Measurements from ENCODE around the gene DHPS.
"Not testable (repeated sequence)": the region's sequence is repeated elsewhere in the genome, so short reads cannot be mapped to it uniquely, and the experiment has no call there.

Gene DHPS

DNA sequence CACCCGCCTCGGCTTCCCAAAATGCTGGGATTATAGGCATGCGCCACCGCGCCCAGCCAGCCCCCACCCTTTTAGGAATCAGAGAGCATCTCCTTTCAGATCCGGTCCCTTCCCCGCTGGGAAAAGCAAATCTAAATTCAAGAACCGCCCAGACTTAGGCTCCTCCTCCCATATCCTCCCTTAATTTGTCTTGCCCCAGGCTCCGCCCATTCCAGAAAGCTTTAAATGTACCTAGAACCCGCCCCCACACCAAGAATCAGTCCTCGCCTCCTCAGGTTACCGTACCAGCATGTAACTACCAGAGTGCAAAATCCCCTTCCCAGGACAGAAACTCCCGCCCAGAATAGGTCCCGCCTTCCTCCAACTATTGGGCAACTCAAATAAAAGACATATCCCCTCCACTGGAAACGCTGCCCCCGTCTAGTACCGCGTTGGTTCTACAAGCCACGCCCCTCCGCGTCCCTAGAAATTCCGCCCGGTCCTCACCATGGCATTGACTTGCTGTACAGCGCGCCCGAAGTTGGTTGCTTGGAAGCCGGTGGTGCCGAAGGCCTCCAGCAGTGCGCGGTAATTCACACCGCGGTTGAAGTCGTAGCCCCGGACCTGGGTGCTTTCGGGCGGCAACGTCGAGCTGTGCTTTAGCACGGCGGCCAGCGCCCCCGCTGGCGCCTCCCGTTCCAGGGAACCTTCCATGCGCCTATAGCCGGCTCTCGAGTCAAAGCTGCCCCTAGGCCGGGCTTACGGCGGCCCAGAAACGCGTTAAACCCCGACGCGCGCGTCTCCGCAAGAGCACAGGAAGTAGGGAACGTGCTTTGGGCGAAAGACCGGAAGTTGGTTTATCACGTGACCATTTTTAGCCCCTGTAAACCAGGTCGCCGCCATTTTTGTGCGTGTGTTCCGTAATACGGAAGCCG lies at the start of gene DHPS:
Gene DHPS (minus strand): TSS at position 807 of the 914 bp plus-strand sequence. CDS start 114 bp downstream, at position 693.
- peak; percentile 95 for DNase-seq (ENCODE audit: low spot score)

DNA sequence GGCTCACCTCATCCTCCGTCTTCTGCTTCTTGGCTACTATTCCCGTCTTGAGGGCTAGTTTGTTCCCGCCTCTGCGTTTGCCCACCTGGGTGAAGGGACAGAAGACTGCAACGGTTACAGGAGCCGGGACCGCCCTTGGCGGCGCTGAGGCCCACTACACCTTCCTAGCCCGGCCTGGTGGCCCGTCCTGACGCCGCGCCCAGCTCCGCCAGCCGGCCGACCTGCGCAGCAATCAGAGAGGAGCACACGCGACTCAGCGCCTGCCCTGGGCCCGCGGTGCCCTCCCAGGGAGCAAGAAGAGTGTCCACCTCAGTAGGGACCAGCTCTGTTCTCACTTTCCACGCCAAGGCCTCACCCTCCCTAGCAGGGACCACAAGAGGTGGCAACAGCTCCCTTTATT lies 49.7 kb upstream of the DHPS start:
- no peak for DNase-seq (ENCODE audit: low spot score)

- DNase-seq (ENCODE audit: low spot score), result no peak
Observed at GRCh38 chr19:12730064-12730463, 48.4 kb upstream of the DHPS start.

DNA sequence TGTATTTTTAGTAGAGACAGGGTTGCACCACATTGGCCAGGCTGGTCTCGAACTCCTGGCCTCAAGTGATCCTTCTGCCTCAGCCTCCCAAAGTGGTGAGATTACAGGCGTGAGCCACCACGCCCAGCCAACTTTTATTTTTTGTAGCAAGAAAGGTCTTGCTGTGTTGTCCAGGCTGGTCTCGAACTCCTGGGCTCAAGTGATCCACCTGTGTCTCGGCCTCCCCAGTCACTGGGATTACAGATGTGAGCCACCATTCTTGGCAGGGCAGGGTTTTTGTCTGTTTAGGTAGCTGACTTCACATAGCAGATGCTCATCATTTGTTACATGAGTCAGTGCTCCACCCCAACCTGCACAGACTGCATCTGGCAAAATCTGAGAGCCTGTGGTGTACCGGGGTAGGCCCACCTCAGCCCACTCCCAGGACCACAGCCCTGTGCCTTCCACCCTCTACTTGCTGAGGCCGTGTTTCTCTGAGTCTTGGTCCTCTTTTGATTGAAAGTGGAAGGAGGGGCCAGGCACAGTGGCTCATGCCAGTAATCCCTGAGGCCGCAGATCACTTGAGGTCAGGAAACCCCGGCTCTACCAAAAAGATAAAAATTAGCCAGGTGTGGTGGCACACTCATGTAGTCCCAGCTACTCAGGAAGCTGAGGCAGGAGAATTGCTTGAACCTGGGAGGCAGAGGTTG lies 46.2 kb upstream of the DHPS start:
- DNase-seq (ENCODE audit: low spot score), result no peak

DNA sequence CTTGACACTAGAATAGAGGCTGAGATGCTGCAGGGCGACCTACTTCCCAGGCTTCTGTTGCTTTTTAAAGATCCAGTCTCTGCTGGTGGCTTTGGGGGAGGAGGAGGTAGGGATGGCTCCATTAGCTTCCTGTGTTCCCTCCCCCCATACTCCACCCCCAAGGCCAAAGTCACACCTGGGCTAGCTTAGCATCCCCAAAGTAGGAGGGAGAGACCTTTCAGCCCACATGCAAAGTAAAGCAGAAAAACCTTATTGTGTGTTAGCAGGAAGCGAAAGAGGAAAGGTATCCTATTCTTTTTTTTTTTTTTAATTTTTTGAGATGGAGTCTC lies 45.3 kb upstream of the DHPS start:
- DNase-seq (ENCODE audit: low spot score), result no peak

DNA sequence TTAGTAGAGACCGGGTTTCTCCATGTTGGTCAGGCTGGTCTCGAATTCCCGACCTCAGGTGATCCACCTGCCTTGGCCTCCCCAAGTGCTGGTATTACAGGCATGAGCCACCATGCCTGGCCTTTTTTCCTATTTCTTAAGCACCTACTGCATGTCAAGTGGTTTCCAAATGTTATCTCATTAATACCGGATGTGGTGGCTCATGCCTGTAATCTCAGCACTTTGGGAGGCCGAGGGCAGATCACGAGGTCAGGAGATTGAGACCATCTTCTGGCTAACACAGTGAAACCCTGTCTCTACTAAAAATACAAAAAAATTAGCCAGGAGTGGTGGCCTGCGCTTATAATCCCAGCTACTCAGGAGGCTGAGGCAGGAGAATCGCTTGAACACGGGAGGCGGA lies 43.9 kb upstream of the DHPS start:
- DNase-seq (ENCODE audit: low spot score), result not testable (repeated sequence)

GRCh38 chr19:12723641-12724426 lies 42.2 kb upstream of the DHPS start, which contains the start of gene TNPO2:
Gene TNPO2, minus strand, starts transcription at chr19:12723932. Its CDS starts 2,955 bp downstream, at chr19:12720977.
- DNase-seq (ENCODE audit: low spot score), result peak; percentile 88

DNA sequence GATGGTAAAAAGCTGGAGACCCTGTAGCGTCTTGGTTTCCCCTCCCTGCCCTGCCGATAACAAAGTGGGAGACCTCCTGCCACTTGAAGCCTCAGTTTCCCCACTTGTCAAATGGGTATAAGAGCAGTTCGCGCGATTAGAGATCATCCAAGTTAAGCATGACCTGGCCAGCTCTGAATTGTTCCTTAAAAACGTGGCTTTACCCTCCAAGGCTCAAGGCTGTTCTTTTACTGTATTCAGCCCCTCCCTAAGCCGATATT lies 41.6 kb upstream of the DHPS start:
- DNase-seq (ENCODE audit: low spot score), result no peak

GRCh38 chr19:12722566-12723380 lies 41.1 kb upstream of the DHPS start:
- peak; percentile 100 for DNase-seq (ENCODE audit: low spot score)

DNA sequence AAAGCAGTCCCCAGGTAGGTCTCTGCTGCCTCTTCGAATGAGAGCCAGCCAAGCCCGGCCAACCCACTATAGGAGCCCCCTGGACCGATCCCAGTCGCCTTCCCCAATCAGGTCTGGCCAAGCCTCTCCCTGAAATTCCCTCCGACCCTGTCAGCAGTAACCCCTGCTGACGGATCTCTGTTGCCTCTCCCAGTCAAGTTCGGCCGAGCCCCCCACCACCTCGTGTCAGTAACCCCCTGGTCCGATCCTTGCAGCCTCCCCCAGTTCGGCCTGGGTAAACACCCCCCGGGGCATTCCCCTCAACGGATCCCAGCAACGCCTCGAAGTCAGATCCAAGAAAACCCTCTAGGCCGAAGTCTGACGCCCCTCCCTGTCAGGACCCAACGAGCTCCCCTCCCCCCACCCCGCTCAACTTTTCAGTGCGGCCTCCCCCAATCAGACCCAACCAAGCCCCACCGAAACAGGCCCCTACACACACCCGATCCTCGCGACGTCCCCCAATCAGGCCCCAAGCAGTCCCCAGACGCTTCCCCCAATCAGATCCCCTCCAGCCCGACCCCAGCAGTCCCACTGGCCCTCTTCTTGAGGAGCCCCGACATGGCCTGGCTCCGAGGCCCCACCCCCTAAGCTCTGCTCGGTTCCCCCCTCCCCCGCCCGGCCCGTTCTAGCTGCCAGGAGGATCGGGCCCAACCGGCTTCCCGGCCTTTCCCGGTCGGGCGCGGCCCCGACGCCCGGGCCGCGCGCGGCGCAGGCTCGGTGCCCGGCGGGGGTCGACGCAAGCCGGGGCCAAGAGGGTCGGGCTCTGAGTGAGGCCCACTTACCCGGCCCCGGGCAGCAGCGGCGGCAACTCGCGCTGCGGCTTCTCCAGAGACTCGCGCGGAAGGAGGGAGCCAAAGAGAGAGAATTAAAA lies 40.2 kb upstream of the DHPS start:
- peak; percentile 83 for DNase-seq (ENCODE audit: low spot score)

DNA sequence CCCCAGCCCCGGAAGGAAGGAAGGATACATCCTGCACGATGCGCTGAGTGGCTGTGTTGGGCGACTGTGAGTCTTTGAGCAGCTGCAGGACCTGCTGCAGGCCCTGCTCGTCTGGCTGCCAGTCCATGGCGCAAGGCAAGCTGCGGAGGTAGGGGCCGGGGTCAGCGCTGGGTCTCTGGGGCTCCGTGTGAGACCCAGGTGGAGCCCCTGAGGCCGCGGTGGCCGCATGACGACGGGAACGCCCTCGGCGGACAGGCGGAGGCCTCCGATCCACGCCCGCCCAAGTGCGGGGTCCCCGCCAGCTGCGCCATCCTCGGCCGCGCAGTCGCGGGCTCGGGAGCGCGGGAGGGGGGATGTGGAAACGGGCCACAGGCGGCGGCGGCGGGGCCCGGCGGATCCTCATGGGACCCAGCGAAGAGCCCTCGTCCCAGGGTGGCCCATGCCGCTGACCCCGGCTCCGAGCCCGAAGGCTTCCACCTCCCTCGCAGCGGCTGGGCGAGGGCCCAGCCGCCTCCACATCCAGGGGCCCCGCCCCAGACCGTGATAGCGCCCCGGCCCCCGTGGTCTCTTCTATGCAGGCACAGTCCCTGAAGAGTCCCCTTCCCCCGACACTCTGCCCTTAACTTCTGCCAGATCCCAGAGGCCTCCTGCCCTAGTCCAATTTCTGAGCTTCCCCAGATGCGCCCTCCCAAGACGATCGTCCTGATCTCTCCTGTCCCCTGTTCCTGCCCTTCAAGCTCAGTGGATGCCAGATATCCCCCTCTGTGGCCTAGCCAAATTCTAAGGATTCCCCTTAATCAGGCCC lies 39.4 kb upstream of the DHPS start:
- no peak for DNase-seq (ENCODE audit: low spot score)

GRCh38 chr19:12720296-12720695 lies 38.6 kb upstream of the DHPS start:
- DNase-seq (ENCODE audit: low spot score), result no peak

DNA sequence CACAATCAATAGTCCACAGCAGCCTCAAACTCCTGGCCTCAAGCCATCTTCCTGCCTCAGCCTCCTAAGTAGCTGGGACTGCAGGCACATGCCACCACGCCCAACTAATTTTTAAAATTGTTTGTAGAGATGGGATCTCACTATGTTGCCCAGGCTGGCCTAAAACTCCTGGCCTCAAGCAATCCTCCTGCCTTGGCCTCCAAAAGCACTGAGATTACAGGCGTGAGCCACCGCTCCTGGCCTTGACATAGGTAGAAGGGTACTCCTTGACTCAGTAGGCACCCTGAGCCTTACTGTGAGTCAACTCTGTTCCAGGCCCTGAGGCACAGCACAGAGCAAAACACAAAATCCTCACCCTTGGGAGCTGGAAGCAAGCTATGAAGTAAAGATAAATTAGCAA lies 34.2 kb upstream of the DHPS start:
- DNase-seq (ENCODE audit: low spot score), result no peak

DNA sequence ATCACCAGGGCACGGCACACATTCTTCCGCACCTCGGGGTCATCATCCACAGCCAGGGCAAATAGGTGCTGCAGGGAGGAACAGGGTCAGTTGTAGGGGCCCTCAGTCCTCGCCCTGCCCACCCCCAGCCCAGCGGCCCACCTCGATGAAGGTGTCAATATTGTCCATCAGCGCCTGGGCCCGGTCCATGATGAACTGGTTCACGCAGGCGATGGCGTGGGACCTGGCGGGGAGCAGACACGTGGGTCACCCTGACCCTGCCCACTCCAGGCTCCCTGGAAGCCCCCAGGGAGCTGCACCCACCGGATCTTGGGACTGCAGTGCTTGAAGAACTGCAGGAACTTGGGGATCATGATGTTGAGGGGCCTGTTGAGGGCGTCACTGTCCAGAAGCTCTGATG lies 33.4 kb upstream of the DHPS start:
- no peak for DNase-seq (ENCODE audit: low spot score)

DNA sequence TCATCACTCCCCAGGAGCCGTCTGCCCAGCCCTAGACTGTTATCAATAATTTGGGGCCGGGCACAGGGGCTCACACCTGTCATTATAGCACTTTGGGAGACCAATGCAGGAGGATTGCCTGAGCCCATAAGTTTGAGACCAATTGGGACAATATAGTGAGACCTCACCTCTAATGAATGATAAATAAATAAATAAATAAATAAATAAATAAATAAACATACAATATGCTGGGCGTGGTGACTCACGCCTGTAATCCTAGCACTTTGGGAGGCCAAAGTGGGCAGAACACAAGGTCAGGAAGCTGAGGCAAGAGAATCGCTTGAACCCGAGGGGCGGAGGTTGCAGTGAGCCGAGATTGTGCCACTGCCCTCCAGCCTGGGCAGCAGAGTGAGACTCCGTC lies 31.6 kb upstream of the DHPS start:
- DNase-seq (ENCODE audit: low spot score), result not testable (repeated sequence)

GRCh38 chr19:12712077-12712476 lies 30.4 kb upstream of the DHPS start:
- not testable (repeated sequence) for DNase-seq (ENCODE audit: low spot score)

DNA sequence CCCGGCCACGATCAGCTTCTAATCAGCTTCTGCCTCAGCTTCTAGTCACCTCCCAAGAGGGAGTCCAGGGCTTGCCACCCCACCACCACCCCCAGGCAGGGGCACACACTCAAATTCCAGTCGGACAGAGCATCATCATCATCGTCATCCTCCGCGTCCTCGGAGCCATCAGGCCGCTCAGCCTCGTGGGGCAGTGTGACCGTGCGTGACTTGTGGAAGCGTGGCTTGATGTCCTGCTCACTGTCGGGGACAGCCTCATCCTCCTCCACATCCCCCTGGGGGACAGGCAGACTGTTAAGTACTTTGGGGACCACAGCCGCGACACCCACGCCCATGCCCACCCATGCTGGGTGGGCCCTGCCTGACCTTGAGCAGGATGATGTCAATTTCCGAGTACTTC lies 29.5 kb upstream of the DHPS start:
- no peak for DNase-seq (ENCODE audit: low spot score)

DNA sequence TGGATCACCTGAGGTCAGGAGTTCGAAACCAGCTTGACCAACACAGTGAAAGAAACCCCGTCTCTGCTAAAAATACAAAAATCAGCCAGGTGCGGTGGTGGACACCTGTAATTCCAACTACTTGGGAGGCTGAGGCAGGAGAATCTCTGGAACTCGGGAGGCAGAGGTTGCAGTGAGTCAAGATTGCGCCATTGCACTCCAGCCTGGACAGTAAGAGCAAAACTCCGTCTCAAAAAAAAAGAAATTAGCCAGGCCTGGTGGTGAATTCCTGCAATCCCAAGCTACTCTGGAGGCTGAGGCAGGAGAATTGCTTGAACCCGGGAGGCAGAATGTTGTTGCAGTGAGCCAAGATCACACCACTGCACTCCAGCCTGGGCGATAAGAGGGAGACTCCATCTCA lies 27.0 kb upstream of the DHPS start:
- DNase-seq (ENCODE audit: low spot score), result no peak

DNA sequence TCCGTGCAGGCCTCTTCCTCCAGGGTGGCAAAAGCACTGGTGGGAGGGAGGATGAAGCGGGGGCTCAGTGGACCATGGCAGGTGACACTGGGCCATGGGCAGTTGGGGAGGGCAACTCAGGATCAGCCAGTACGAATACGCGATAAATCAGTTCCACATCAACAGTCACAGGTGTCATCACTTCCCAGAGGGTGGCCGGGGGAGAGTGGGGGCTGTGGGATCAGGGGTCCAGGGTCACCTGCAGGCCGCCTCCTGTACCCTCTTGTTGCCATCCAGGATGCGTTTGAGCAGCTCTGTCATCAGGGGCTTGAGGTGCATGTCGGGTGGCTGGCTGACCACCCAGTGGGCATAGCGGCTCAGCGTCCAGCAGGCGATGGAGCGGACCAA lies 24.6 kb upstream of the DHPS start:
- DNase-seq (ENCODE audit: low spot score), result no peak

Measured in HuH-7.5 (cell line).